Measurements from ENCODE around the gene C20orf141. TPM values are rescaled to one million over a fixed set of nuclear protein-coding genes. Genes with fewer than 3 reads are reported as not detected.

The C20orf141 gene
- total RNA-seq, 1 experiment from 2014 or later: not detected

GRCh38 chr20:2797136-2797983 is 17.4 kb upstream of the C20orf141 start:
- H3K4me1 ChIP-seq (ENCODE audit: insufficient read depth, low read length): no peaks in the 10 kb centered on the region; the same call in 1 of the 2 replicates
- H3K4ac ChIP-seq (ENCODE audit: low read depth, low read length): no peak overlapping the region
- peaks cover 7% of the 10 kb centered on the region for H3K23me2 ChIP-seq (ENCODE audit: insufficient read length, low read depth, low read length, poor library complexity, severe bottlenecking)
- no peak overlapping the region for H3K23ac ChIP-seq (ENCODE audit: insufficient read length, low read depth, low read length)
- Mint-ChIP-seq H3K4me1 (peaks cover 25 to 27% of the 10 kb centered on the region in 2 experiments), H3K4me3 (no peak overlapping the region), H3K27ac (no peak overlapping the region; a peak in 1 of 7 replicates), H3K27me3 (ENCODE audit: low read depth) (peaks cover 16% of the 10 kb centered on the region), H3K9me3 (no peaks in the 10 kb centered on the region; a peak in 1 of 5 replicates), H3K36me3 (ENCODE audit: insufficient read depth in 1 of 3, low read depth in 3 of 3) (peaks cover 23 to 66% (median 38%) of the 10 kb centered on the region in 3 experiments)
- no peak overlapping the region for H3K4me2 ChIP-seq (ENCODE audit: insufficient read depth, insufficient read length, low read length)
- no peak overlapping the region for H3K56ac ChIP-seq (ENCODE audit: insufficient read length, low read depth, low read length)
- no peak overlapping the region for H4K8ac ChIP-seq (replicated peaks; ENCODE audit: insufficient read length, low read depth, low read length)
- no peaks in the 10 kb centered on the region for H3K9me3 ChIP-seq (ENCODE audit: control insufficient read depth, low read depth, low read length)
- no peak for TF ChIP-seq CTCF (conservative IDR thresholded peaks at IDR 0.05)
- H2BK120ac ChIP-seq (ENCODE audit: low read depth, low read length, poor library complexity, severe bottlenecking): no peak overlapping the region
- H2BK12ac ChIP-seq (ENCODE audit: insufficient read length, low read depth, low read length): no peak overlapping the region
- no peak overlapping the region for H4K91ac ChIP-seq (ENCODE audit: insufficient read length, low read depth, low read length)
- DNase-seq: no peak
- no peaks in the 10 kb centered on the region for H3K79me1 ChIP-seq (ENCODE audit: insufficient read depth, low read depth, low read length, poor library complexity, severe bottlenecking)
- H2BK15ac ChIP-seq (ENCODE audit: low read depth, low read length): no peak overlapping the region
- no peak overlapping the region for H3K18ac ChIP-seq (ENCODE audit: insufficient read length, low read depth, low read length)
- no peak overlapping the region for H3T11ph ChIP-seq (ENCODE audit: low read length)
- WGBS (ENCODE audit: extremely low coverage, insufficient read length, low lambda C conversion rate): no CpG with 5 or more reads among the region's 16 CpGs
- H3K27ac ChIP-seq (ENCODE audit: insufficient read length, low read depth, low read length): no peak overlapping the region
- H3K79me2 ChIP-seq (ENCODE audit: insufficient read depth, low read length): no peaks in the 10 kb centered on the region
- H3K27me3 ChIP-seq (ENCODE audit: insufficient read depth, low read length): peaks cover 6% of the 10 kb centered on the region; the same call in 1 of the 2 replicates
- H2AFZ ChIP-seq (ENCODE audit: low read length): no peak overlapping the region
- H4K20me1 ChIP-seq (ENCODE audit: control insufficient read depth, insufficient read depth, insufficient read length): no peaks in the 10 kb centered on the region
- H2AK5ac ChIP-seq (ENCODE audit: insufficient read length, low read length): no peak overlapping the region
- H4K5ac ChIP-seq (ENCODE audit: insufficient read length, low read depth, low read length): no peak overlapping the region
- H3K14ac ChIP-seq (ENCODE audit: insufficient read depth, low read length): no peak overlapping the region
- H2BK5ac ChIP-seq (ENCODE audit: insufficient read length, low read length): no peak overlapping the region
- no peak overlapping the region for H3K9ac ChIP-seq (ENCODE audit: extremely low read depth, insufficient read length, low read length)
- H2BK20ac ChIP-seq (ENCODE audit: low read depth, low read length, poor library complexity, severe bottlenecking): no peak overlapping the region
